ENCODE results near the gene QRICH2.

DNA sequence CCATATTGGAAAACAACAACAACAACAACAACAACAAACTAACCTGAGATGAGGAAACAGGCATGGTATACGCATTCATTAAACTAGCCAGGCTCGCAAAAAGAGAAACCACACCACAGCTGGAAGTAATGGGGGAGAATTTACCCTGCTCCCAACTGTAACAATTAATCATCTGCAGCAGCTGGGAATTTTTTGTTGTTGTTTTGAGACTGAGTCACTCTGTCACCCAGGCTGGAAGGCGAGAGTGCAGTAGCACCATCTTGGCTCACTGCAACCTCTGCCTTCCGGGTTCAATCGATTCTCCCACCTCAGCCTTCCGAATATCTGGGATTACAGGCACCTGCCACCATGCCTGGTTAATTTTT is 29.3 kb upstream of the QRICH2 start:
- TF ChIP-seq POLR2A (IDR thresholded peaks at IDR 0.05; ENCODE audit: low read depth, low read length), result no peak
- no peak for TF ChIP-seq CTCF (conservative IDR thresholded peaks at IDR 0.05; ENCODE audit: low read depth, low read length)
- no peak for TF ChIP-seq RFX5 (IDR thresholded peaks at IDR 0.05; ENCODE audit: low read depth, low read length)
